Activated CD4-positive, CD25-positive, alpha-beta regulatory T cell (primary cell): ENCODE results near the gene SLC28A3.

Experiments used
- DNase-seq, 4 experiments: peaks; one replicate each; lab custom pipeline; 2025; lab: John Stamatoyannopoulos, UW

Gene SLC28A3

GRCh38 chr9:84241817-84242373 lies 98.7 kb downstream of the SLC28A3 start:
- DNase-seq = no peak

GRCh38 chr9:84239343-84239742 lies 101.2 kb downstream of the SLC28A3 start:
- DNase-seq = no peak

DNA sequence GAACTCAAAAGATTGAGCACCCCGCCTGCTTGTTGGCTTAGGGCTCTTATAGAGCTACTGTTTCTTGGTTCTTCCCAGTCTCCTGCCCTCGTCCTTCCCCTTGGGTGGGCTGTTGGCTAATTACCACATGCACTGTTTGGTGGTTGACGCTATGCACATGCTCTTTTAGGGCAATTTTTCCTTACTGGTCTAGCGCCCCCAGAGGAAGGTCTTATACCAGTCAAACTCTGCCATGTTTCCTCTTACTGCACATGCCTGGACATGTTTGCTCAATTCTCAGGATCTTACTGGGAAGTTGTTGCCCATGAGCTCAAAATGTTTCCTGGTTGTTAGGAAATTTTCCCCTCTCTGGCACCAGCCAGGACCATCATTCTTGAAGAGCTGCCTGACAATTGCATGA lies 101.9 kb downstream of the SLC28A3 start:
- no peak for DNase-seq

DNA sequence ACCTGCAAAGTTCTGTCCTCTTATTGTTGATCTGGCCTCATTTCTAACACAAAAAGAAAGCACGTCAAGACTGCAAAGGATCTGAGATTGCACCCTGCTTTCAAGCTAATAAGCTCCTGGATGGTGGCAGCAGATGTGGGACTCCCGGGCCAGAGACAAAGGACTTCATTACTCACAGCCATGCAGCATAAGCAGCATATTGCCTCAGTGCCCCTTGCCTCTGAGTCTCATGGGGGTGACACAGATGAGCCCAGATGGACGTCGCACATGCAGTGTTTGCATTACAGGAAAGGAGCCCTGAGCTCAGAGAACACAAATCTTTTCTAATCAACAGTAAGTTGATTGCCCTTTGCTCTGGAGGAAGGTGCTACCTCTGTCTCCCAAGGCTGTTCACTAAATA lies 105.0 kb downstream of the SLC28A3 start:
- DNase-seq = no peak

DNA sequence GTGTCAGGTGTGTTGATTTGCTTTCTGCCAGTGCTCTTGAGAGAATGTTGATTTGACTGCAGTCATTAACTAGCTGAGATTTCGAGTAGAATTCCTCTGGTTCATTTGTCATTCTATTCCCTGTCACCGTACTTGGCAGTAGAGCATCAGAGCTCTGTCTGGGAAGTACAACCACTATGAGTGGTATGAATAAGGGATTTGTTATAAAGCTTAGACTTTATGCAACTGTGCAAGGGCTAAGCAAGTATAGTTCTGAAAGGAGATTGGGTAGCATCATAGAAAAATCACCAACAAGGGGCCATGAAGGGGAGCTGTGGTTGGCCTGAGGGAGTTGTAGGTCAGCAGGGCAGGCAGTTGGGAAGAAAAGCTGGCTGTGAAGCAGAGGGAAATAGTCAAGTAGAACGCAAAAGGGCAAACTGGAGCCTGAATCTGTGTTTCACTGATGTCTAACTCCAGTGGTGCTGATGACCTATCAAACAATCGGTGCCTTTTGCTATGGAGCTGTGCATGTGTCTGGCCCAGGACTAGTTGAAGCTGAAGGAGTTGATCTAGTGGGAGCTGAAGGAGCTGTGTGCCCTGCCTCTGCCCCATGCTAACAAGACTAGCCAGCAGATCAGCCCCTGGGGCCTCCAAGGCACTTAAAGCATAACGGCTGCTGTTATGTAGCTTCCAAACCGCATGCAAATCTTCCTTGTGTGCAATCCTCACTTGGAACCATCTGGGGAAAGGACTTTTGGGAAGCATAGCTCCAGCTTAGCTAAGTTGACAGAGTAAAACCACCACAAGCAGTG lies 110.0 kb downstream of the SLC28A3 start:
- no peak for DNase-seq

DNA sequence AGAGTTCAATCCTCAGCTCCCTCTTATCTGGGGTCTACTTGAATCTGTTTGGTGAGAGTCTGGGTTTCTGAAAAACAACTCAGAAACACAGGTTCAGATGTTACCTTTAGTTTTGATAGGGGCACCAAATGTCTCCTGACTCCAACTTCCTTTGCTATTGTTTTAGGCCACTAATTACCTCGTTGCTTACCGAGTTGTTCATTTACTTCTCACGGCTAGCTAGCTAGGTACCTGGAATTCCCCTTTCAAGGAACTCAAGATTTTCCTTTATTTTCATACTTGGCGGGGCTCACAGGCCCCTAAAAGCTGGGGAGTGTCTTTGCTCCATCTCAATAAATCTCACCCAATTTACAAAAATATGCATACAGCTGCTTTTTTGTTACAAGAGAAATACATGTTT lies 111.4 kb downstream of the SLC28A3 start:
- DNase-seq = no peak

DNA sequence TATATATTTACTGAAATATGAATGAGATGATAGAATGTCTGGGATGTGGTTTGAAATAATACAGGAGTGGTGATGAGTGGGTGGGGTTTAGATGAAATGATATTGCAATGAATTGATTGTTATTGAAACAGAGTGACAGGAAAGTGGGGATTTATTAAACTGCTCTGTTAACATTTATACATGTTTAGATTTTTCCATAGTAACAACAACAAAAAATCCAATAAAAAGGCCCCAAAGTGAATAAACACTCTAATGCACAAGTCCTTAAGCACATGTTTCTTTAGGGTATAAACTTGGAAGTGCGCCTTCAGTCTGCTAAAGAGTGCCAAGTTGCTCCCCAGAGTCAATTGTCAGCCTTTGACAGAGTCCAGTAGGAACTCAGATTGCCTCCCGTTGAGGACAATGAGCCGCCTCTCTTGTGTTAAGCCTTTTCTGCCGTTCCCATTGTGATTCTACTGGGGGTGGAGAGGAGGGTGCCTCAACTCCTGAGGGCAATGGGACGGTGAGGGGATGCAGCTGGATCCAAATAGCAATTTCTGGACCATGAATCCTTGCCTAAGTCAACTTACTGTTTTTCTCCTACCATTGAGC lies 112.3 kb downstream of the SLC28A3 start:
- DNase-seq = no peak

- no peak for DNase-seq
These were observed 114.4 kb downstream of the SLC28A3 start for GRCh38 chr9:84226126-84226525.
